Ureter (tissue), 1 donor: Measurements from ENCODE around the gene TMEM108. TPM values are rescaled to one million over a fixed set of nuclear protein-coding genes. Genes with fewer than 3 reads are reported as not detected.

Source experiments
- DNase-seq: peaks from one replicate; pipeline ENCODE4 v3.0.0-alpha.2; 2020; ENCODE audit warnings: low spot score
- total RNA-seq: library from RNA; stranded (reverse); gene quantifications from one replicate; pipeline ENCODE4 v1.2.4, GENCODE V29; 2023
- donor health status: DM: yes; HTN: yes; CAD: no.

TMEM108 gene
- total RNA-seq, 1 donor from 2014 or later: 1.5 TPM

- DNase-seq: no peak
Observed at GRCh38 chr3:133162670-133163305, 124.6 kb downstream of the TMEM108 start.

GRCh38 chr3:133167340-133168024, 129.3 kb downstream of the TMEM108 start:
- no peak for DNase-seq

GRCh38 chr3:133168025-133168401, 129.8 kb downstream of the TMEM108 start:
- DNase-seq: no peak

GRCh38 chr3:133169331-133170068, 131.3 kb downstream of the TMEM108 start:
- DNase-seq: no peak

GRCh38 chr3:133171831-133172230, 133.6 kb downstream of the TMEM108 start:
- DNase-seq: no peak

- no peak for DNase-seq
Observed at GRCh38 chr3:133181392-133182150, 143.4 kb downstream of the TMEM108 start.

GRCh38 chr3:133187870-133188379, 149.7 kb downstream of the TMEM108 start:
- no peak for DNase-seq

GRCh38 chr3:133188996-133189395, 150.8 kb downstream of the TMEM108 start:
- no peak for DNase-seq

- DNase-seq: no peak
Observed at GRCh38 chr3:133189893-133190292, 151.7 kb downstream of the TMEM108 start.

- DNase-seq: no peak
Observed at GRCh38 chr3:133191818-133192217, 153.6 kb downstream of the TMEM108 start.

GRCh38 chr3:133192363-133192945, 154.3 kb downstream of the TMEM108 start:
- no peak for DNase-seq

- DNase-seq: no peak
Observed at GRCh38 chr3:133192967-133193366, 154.8 kb downstream of the TMEM108 start.

GRCh38 chr3:133196527-133196926, 158.3 kb downstream of the TMEM108 start:
- DNase-seq: no peak

GRCh38 chr3:133197619-133198018, 159.4 kb downstream of the TMEM108 start:
- DNase-seq: no peak

- DNase-seq: no peak
Observed at GRCh38 chr3:133206921-133207320, 168.7 kb downstream of the TMEM108 start.

GRCh38 chr3:133208184-133208583, 170.0 kb downstream of the TMEM108 start:
- DNase-seq: no peak

GRCh38 chr3:133209871-133210550, 171.8 kb downstream of the TMEM108 start:
- DNase-seq: no peak

- DNase-seq: no peak
Observed at GRCh38 chr3:133210656-133211055, 172.5 kb downstream of the TMEM108 start.

GRCh38 chr3:133211449-133211848, 173.3 kb downstream of the TMEM108 start:
- DNase-seq: no peak

GRCh38 chr3:133211856-133212255, 173.7 kb downstream of the TMEM108 start:
- DNase-seq: no peak

- no peak for DNase-seq
Observed at GRCh38 chr3:133213937-133214336, 175.7 kb downstream of the TMEM108 start.
